Fibroblast of upper back skin (primary cell): Measurements from ENCODE around the gene WLS.

ENCODE experiments used
- DNase-seq: peaks from one replicate; pipeline ENCODE4 v3.0.0-alpha.2; 2013

Gene WLS

GRCh38 chr1:68129536-68130250, 102.6 kb downstream of the WLS start:
- DNase-seq = no peak

GRCh38 chr1:68128820-68129219, 103.5 kb downstream of the WLS start:
- no peak for DNase-seq

GRCh38 chr1:68128157-68128556, 104.2 kb downstream of the WLS start:
- DNase-seq = peak; percentile 79

GRCh38 chr1:68121536-68121935, 110.8 kb downstream of the WLS start:
- DNase-seq = peak; percentile 65

GRCh38 chr1:68120136-68120791, 112.1 kb downstream of the WLS start:
- peak; percentile 85 for DNase-seq

- no peak for DNase-seq
These were observed 112.9 kb downstream of the WLS start for GRCh38 chr1:68119445-68119844.

GRCh38 chr1:68117416-68117815, 114.9 kb downstream of the WLS start:
- no peak for DNase-seq

- DNase-seq = peak; percentile 59
These were observed 115.6 kb downstream of the WLS start for GRCh38 chr1:68116643-68117235.

- DNase-seq = no peak
These were observed 117.0 kb downstream of the WLS start for GRCh38 chr1:68115308-68115707.

- DNase-seq = no peak
These were observed 118.4 kb downstream of the WLS start for GRCh38 chr1:68113966-68114365.

- DNase-seq = peak; percentile 83
These were observed 119.5 kb downstream of the WLS start for GRCh38 chr1:68112835-68113243.

- peak; percentile 89 for DNase-seq
These were observed 120.5 kb downstream of the WLS start for GRCh38 chr1:68111519-68112436.

GRCh38 chr1:68107771-68108170, 124.6 kb downstream of the WLS start:
- DNase-seq = peak; percentile 40

- peak; percentile 71 for DNase-seq
These were observed 128.3 kb downstream of the WLS start for GRCh38 chr1:68103884-68104554.

GRCh38 chr1:68103011-68103545, 129.2 kb downstream of the WLS start:
- no peak for DNase-seq

- no peak for DNase-seq
These were observed 130.5 kb downstream of the WLS start for GRCh38 chr1:68101829-68102228.

- DNase-seq = no peak
These were observed 131.8 kb downstream of the WLS start for GRCh38 chr1:68100571-68100970.

- DNase-seq = peak; percentile 49
These were observed 138.6 kb downstream of the WLS start for GRCh38 chr1:68093737-68094136.

- DNase-seq = no peak
These were observed 145.1 kb downstream of the WLS start for GRCh38 chr1:68087184-68087583.

- DNase-seq = no peak
These were observed 146.6 kb downstream of the WLS start for GRCh38 chr1:68085752-68086151.

- DNase-seq = no peak
These were observed 148.6 kb downstream of the WLS start for GRCh38 chr1:68083686-68084085.

- DNase-seq = peak; percentile 5
These were observed 150.5 kb downstream of the WLS start for GRCh38 chr1:68081775-68082283.
